A673 (cell line): ENCODE measurements around the gene GNG4. TPM values are rescaled to one million over a fixed set of nuclear protein-coding genes. Genes with fewer than 3 reads are reported as not detected.

Source experiments
- BruUV-seq: library from RNA; stranded (reverse); fragments of 400-500 nt; replicated peaks from 2 replicates; lab custom pipeline; 2021; lab: Mats Ljungman, UMichigan
- CTCF ChIA-PET: fragments of 300-600 bp; sonication (Branson Sonifier 250); formaldehyde crosslinking; loops from one replicate; lab custom pipeline; 2022; ENCODE audit warnings: antibody characterized with exemption; lab: Charles Lee
- POLR2A ChIA-PET: fragments of 300-600 bp; sonication (Branson Sonifier 250); formaldehyde crosslinking; loops from one replicate; lab custom pipeline; 2022; ENCODE audit warnings: antibody characterized with exemption; ENCODE audit not compliant: low non-redundant PET; lab: Charles Lee
- DNase-seq: peaks from one replicate; pipeline ENCODE4 v3.0.0-alpha.2; 2015; ENCODE audit warnings: low spot score
- H3K27ac ChIP-seq: fragments of 200-600 bp; sonication (generic); 2 replicates; pipeline ENCODE4 v1.5.1; 2016; ENCODE audit warnings: mixed run types, low read depth, mild to moderate bottlenecking, mixed read lengths, antibody characterized with exemption, low read length; ENCODE audit not compliant: poor library complexity, severe bottlenecking
- H3K27me3 ChIP-seq: fragments of 200-600 bp; sonication (generic); replicated peaks from 2 replicates; pipeline ENCODE4 v1.6.1; 2017; ENCODE audit warnings: mixed run types, low read depth, mild to moderate bottlenecking, mixed read lengths, antibody characterized with exemption, low read length; ENCODE audit not compliant: insufficient read depth, poor library complexity
- H3K36me3 ChIP-seq: fragments of 200-600 bp; sonication (generic); 2 replicates; pipeline ENCODE4 v1.6.1; 2016; ENCODE audit warnings: mixed run types, mild to moderate bottlenecking, mixed read lengths, antibody characterized with exemption, low read length; ENCODE audit not compliant: insufficient read depth, poor library complexity, severe bottlenecking
- H3K4me1 ChIP-seq: fragments of 200-600 bp; sonication (generic); 2 replicates; pipeline ENCODE4 v1.6.1; 2017; ENCODE audit warnings: mixed run types, mild to moderate bottlenecking, mixed read lengths, antibody characterized with exemption, low read length; ENCODE audit not compliant: insufficient read depth, poor library complexity, severe bottlenecking
- H3K4me3 ChIP-seq: fragments of 200-600 bp; sonication (generic); 2 replicates; pipeline ENCODE4 v1.5.1; 2016; ENCODE audit warnings: low read depth, mixed run types, mild to moderate bottlenecking, mixed read lengths, low read length; ENCODE audit not compliant: poor library complexity, severe bottlenecking
- H3K9me3 ChIP-seq: fragments of 200-600 bp; sonication (generic); 2 replicates; pipeline ENCODE4 v1.6.1; 2016; ENCODE audit warnings: mixed run types, low read depth, mild to moderate bottlenecking, mixed read lengths, antibody characterized with exemption, low read length; ENCODE audit not compliant: poor library complexity, severe bottlenecking
- EZH2 ChIP-seq: fragments of 200-600 bp; sonication (generic); IDR thresholded peaks from 2 replicates; pipeline ENCODE4 v1.6.1; 2017; ENCODE audit warnings: borderline replicate concordance, low read depth, mild to moderate bottlenecking, mixed read lengths, antibody characterized with exemption, low read length; ENCODE audit not compliant: poor library complexity, severe bottlenecking
- intact Hi-C: fragments of 100-400 bp; cut with micrococcal nuclease; formaldehyde crosslinking; loops from one replicate; pipeline ENCODE4 v1.10.0; 2022; ENCODE audit not compliant: unreplicated experiment
- total RNA-seq: library from RNA; stranded (reverse); gene quantifications from 2 replicates; pipeline ENCODE4 v1.2.3, GENCODE V29; 2021
- TF ChIP-seq, protein P1 (sequence below): fragments of 300-800, 200-600 bp; sonication (generic); conservative IDR thresholded peaks from 2 replicates; pipeline ENCODE4 v1.5.1; 2017; ENCODE audit warnings: low read depth, mild to moderate bottlenecking, antibody characterized with exemption, low read length, moderate library complexity, mixed read lengths

The GNG4 gene
- total RNA-seq, 1 experiment from 2014 or later, result 11.0 TPM

DNA sequence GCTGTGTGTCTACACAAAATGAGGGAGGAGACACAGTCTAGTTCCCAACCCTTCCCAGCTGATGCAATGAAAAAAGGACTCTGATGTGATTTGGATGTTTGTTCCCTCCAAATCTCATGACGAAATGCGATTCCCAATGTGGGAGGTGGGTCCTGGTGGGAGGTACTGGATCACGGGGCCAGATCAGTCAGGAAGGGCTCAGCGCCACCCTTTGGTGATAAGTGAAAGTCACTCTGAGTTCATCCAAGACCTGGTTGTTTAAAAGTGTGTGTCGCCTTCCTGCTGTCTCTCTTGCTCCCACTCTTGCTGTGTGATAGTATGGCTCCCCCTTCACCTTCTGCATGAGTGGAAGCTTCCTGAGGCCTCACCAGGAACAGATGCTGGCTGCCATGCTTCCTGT is 63.2 kb downstream of the GNG4 start:
- no peak overlapping the region for H3K4me3 ChIP-seq
- H3K36me3 ChIP-seq, result no peaks in the 10 kb centered on the region
- POLR2A ChIA-PET, result no interaction called here
- H3K27ac ChIP-seq, result no peak overlapping the region
- no peaks in the 10 kb centered on the region for H3K4me1 ChIP-seq
- no peak for DNase-seq
- no TSS peak for BruUV-seq
- intact Hi-C loops, result no loop called here
- H3K9me3 ChIP-seq, result no peaks in the 10 kb centered on the region
- no peaks in the 10 kb centered on the region for H3K27me3 ChIP-seq
- TF ChIP-seq, protein P1, sequence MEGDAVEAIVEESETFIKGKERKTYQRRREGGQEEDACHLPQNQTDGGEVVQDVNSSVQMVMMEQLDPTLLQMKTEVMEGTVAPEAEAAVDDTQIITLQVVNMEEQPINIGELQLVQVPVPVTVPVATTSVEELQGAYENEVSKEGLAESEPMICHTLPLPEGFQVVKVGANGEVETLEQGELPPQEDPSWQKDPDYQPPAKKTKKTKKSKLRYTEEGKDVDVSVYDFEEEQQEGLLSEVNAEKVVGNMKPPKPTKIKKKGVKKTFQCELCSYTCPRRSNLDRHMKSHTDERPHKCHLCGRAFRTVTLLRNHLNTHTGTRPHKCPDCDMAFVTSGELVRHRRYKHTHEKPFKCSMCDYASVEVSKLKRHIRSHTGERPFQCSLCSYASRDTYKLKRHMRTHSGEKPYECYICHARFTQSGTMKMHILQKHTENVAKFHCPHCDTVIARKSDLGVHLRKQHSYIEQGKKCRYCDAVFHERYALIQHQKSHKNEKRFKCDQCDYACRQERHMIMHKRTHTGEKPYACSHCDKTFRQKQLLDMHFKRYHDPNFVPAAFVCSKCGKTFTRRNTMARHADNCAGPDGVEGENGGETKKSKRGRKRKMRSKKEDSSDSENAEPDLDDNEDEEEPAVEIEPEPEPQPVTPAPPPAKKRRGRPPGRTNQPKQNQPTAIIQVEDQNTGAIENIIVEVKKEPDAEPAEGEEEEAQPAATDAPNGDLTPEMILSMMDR, result no peak
- TF ChIP-seq EZH2, result no peak
- CTCF ChIA-PET, result no interaction called here

DNA sequence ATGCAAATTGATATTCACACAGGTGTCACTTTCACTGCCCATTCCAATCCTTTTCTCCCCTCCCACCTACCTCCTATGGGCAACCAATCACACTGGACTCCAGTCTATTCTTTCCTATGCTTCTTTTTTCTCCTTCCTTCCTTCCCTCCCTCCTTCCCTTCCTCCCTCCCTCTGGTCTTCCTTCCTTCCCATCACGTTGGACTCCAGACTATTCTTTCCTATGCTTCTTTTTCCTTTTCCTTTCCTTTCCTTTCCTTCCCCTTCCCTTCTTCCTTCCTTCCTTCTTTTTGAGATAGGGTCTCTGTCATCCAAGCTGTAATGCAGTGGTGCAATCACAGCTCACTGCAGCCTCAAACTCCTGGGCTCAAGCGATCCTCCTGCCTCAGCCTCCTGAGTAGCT is 64.6 kb downstream of the GNG4 start:
- Histone ChIP-seq H3K4me1 (no peaks in the 10 kb centered on the region), H3K9me3 (no peaks in the 10 kb centered on the region), H3K36me3 (no peaks in the 10 kb centered on the region), H3K4me3 (no peak overlapping the region), H3K27ac (no peak overlapping the region), H3K27me3 (no peaks in the 10 kb centered on the region)
- intact Hi-C loops, result no loop called here
- DNase-seq, result no peak
- no TSS peak for BruUV-seq
- POLR2A ChIA-PET, result no interaction called here
- TF ChIP-seq, protein P1, result no peak
- CTCF ChIA-PET, result no interaction called here

DNA sequence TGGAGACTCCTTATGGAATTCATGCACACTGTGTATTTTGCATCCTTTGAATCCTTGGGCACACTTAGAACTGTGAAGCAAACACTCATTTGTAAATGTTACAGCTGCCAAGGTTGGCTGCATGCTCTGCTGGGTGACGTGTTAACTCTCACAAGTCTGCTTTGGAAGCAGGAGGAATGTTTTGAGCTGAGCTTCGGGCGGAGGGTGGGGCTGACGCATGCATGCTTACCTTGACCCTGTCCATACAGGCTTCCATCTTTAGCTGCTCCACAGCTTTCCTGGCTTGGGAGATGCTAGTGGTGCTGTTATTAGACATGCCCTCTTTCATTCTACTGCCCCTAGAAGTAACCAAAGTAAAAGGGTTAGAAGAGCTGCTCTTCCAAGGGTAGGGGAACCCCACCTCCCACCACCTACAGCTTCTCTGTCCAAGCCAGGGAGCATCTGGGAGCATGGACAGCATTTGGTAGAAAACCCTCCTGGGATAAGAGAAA is 66.0 kb downstream of the GNG4 start:
- no peak for DNase-seq
- ChIA-PET POLR2A (no interaction called here), CTCF (no interaction called here)
- no peaks in the 10 kb centered on the region for H3K27me3 ChIP-seq
- TF ChIP-seq, protein P1, result peak; percentile 25
- no peak for TF ChIP-seq EZH2
- intact Hi-C loops, result no loop called here
- H3K4me3 ChIP-seq, result no peak overlapping the region
- H3K27ac ChIP-seq, result no peak overlapping the region
- no peaks in the 10 kb centered on the region for H3K9me3 ChIP-seq
- H3K36me3 ChIP-seq, result no peaks in the 10 kb centered on the region
- BruUV-seq, result no TSS peak
- H3K4me1 ChIP-seq, result no peaks in the 10 kb centered on the region
